ENCODE results near the gene PSPC1. TPM values are rescaled to one million over a fixed set of nuclear protein-coding genes. Genes with fewer than 3 reads are reported as not detected.

Gene PSPC1, protein sequence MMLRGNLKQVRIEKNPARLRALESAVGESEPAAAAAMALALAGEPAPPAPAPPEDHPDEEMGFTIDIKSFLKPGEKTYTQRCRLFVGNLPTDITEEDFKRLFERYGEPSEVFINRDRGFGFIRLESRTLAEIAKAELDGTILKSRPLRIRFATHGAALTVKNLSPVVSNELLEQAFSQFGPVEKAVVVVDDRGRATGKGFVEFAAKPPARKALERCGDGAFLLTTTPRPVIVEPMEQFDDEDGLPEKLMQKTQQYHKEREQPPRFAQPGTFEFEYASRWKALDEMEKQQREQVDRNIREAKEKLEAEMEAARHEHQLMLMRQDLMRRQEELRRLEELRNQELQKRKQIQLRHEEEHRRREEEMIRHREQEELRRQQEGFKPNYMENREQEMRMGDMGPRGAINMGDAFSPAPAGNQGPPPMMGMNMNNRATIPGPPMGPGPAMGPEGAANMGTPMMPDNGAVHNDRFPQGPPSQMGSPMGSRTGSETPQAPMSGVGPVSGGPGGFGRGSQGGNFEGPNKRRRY
- total RNA-seq, result 53.5 and 54.7 TPM in 2 replicates

DNA sequence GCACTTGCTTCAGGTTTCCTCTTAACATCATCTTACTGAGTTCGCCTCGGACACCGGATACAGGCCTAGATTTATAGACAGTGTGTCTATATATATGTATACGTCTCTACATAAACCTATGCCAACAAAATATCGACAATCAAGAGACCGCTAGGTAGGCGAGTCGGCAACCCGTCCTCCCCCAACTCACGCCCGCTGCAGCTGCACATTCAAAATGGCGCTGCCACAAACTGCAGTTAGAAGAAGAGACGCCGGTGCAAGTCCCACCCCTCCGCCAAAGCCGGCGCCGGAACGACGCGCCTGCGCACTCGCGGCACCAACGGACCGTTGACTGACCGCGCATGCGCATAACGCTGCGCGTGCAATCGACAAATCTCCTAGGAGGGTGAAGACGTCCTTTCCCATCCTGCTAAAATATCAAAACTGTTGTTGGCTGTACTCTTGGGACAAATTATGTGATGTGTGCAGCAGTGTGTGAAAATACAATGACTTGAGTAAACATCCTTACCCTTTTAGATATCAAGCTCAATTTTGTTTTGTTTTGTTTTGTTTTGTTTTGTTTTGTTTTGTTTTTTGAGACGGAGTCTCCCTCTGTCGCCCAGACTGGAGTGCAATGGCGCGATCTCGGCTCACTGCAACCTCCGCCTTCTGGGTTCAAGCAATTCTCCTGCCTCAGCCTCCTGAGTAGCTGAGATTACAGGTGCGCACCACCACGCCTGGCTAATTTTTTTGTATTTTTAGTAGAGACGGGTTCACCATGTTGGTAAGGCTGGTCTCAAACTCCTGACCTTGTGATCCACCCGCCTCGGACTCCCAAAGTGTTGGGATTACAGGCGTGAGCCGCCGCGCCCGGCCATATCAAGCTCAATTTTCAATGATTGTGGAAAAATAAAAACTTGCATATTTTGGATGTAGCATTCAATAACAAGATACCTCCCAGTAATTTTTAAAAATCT, at the start of gene PSPC1:
TSS of gene PSPC1 (minus strand) at position 219 of the 956 bp plus-strand sequence. CDS start at position 31, 188 bp downstream.

Small RNA genes within 50 kb of the gene (small RNA-seq; reads per million reads assigned to genes)
- not detected for gene RN7SL166P

Other genes with a start within 250 kb of the PSPC1 start
- gene TPTE2, start 221.4 kb downstream of the PSPC1 start, total RNA-seq, result not detected in 2 replicates
- gene MPHOSPH8, start 149.3 kb downstream of the PSPC1 start, total RNA-seq, result 18.9 and 19.1 TPM in 2 replicates
- gene ZMYM5, start 80.7 kb upstream of the PSPC1 start, total RNA-seq, result 26.7 and 27.4 TPM in 2 replicates
- 72.3 and 83.7 TPM in 2 replicates for gene ZMYM2, start 175.8 kb upstream of the PSPC1 start, total RNA-seq

Data from articular chondrocyte of knee joint (primary cell).